ENCODE measurements around the gene BIRC7.

BIRC7 gene

GRCh38 chr20:63235399-63235983 lies at the start of gene BIRC7:
Gene BIRC7 (plus strand): TSS chr20:63235905. CDS start chr20:63236097, 192 bp downstream.
- DNase-seq, result no peak

- no peak for DNase-seq
Measured at GRCh38 chr20:63186084-63186483, 49.6 kb upstream of the BIRC7 start.

DNA sequence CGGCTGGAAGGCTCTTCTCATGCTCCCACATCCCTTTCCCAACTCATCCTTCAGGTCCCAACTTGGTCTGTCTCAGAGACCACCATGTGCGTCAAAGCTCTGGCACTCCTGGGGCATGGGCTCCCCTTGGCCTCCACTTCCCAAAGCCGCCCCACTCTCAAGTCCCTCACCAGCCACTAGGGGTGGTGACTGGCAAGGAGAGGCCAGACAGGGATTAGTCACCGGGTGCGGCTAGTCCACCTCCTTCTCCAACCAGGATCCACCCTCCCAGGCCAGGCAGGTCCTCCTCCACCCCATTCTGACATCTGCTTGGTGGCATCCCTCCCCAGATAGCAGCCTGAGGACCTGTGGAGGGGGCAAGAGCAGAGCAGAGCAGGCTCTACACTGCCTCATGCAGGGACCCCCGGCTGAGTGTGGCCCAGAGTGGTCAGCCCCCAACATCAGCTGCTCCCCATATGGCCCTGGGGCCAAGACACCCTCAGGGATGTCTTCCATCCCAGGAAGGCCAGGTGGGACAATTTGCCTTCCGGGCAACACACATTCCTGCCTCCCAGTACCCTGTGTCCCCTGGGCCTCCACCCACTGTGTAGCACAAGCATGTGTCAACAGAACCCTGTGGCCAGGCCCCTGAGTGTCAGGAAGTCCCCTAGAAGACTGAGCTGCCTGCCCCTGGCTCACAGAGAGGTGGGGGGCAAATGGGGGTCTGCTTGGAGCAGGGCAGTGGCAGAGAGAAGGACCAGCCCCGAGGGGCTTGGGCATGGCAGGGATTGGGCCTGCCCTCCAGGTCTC lies 49.0 kb upstream of the BIRC7 start:
- DNase-seq, result no peak

DNA sequence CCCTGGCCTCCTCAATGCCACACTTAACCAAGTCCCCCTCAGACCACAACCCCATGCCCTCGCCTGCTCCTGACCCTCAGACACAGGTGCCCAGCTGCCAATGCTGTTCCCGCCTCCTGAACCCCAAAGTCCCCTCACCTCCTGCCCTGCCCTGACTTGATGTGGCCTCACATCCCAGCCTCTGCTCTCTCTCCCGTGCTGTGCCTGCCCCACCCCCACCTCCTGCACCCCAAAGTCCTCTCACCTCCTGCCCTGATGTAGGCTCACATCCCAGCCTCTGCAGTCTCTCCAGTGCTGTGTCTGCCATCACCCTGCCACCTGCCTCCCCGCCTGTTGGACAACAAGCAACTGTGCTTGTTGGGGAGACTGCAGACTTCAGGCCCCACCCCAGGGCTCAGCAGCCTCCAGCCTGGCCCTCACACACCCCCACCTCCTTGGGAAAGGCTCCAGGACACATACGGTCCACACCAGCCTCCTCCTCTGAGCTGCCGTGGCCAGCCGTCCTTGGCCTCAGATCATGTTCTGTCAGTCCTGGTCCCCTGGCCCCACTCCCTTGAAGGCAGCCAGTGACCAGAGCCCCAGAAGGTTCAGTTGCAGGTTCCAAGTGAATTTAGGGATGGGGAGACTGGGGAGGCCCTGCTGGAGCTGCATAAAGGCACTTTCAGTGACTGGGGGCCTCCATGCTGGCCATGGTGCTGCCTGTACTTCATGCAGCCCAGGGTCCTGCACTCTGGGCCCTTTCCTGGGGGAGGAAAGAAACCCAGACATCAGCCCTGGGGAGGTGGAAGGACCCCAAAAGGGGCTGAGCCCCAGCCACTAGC lies 48.2 kb upstream of the BIRC7 start:
- DNase-seq, result no peak

GRCh38 chr20:63188159-63188442 lies 47.6 kb upstream of the BIRC7 start:
- DNase-seq, result no peak

DNA sequence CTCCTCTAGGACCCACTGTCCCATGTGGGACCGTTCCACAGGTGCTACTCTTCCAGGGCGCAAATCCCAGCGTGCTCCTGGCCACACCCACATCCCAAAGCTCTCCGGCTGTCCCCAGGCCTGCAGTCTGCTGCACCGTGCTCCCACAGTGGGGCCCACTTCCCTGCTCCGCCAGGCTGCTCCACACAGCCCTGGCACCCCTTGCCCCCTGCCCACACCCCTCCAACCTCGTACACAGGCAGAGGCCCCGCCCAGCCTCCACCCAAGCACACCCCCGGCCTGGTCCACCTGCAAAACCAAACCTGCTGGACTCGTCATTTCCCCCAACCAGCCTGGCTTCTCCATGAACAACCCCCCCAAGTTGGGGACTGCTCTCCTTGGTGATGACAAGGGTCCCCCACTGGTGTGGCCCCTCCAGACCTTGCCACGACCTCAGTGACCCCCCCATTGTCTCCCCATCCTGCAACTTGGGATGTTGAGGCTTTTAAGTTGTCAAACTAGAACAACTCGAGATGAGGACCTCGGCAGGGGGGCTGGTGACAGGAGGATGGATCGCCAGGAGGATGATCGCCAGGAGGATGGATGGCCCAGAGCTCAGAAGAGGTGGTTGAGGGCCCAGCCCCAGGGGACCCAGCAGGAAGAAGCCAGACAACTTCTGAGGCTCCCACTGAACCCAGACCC lies 46.9 kb upstream of the BIRC7 start:
- no peak for DNase-seq

DNA sequence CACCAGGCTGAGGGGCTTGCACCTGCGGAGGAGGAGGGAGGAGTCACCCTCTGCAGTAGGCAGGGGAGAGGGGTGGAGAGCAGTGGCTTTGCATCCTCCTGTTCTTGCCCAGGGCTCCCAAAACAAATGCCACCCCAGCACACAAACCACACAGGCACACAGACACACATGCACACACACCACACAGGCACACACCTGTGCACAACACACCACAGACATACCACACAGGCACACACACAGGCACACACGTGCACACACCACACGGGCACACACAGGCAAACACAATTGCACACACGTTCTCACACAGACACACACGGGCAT lies 46.4 kb upstream of the BIRC7 start:
- no peak for DNase-seq

DNA sequence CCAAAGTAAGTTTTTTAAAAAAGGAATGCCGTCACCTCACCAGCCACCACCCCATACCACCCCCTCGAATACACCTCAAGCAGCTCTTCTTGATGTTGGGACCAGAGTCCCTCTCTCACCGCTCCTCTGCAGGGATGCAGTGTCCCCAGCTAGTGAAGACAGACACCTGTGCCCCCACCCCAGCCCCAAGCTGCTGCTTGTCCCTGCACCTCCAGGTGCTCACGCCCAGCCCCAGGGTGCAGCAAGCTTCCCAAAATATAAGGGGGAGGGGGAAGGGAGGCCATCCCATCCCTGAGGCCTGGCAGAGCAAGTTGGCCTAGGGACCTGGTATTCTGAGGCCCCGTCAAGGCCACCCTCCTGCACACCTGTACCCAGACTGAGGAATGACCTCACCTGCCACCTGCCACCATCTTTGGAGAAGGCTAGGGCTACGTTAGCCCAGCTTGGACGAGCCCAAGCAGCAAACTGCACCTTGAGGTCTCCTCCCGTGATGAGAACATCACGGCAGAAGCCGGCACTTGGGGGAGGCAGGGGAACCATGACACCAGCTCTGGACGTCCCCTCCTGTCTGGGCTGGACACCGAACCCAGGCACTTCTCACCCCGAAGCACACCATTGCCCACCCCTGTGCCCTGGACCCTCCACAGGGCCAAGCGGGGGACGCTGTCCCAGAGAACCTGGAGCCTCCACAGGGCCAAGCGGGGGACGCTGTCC lies 45.7 kb upstream of the BIRC7 start:
- no peak for DNase-seq

DNA sequence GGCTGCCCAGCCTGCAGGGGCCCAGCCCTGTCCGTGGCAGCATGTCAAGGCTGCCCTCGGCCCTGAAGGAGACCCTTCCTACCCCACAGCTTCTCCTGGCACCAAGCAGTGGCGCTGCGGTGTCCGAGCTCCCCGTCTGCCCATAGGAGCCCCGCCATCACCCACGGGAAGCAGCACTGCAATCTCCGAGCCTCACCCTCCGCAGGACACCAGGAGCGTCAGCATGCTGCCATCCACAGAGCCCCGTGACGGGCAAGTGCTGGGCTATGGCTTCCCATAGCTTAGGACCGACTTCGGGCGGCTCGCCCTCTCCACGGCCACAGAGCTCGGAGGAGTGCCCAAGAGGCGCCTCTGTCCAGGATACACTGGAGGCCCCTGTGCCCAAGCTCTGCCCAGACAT lies 44.9 kb upstream of the BIRC7 start:
- DNase-seq, result no peak

- DNase-seq, result no peak
Measured at GRCh38 chr20:63191400-63191799, 44.3 kb upstream of the BIRC7 start.

DNA sequence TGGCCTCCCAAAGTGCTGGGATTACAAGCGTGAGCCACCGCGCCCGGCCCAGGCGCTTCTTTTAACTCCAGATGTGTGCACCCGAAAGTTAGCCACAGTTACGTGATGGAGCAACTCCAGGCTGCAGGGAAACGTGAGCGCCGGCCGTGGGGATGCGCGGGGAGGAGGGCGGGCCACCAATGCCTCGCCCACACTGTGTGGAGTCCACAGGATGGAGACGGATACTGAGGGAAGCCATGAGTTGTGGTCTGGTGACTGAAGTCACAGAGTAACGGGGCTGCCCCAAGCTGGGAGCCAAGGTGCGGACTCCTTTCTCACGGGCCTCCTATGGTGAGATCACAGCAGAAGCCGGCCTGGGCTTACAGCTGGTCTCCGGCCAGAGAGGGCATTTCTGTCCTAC lies 43.0 kb upstream of the BIRC7 start:
- DNase-seq, result no peak

DNA sequence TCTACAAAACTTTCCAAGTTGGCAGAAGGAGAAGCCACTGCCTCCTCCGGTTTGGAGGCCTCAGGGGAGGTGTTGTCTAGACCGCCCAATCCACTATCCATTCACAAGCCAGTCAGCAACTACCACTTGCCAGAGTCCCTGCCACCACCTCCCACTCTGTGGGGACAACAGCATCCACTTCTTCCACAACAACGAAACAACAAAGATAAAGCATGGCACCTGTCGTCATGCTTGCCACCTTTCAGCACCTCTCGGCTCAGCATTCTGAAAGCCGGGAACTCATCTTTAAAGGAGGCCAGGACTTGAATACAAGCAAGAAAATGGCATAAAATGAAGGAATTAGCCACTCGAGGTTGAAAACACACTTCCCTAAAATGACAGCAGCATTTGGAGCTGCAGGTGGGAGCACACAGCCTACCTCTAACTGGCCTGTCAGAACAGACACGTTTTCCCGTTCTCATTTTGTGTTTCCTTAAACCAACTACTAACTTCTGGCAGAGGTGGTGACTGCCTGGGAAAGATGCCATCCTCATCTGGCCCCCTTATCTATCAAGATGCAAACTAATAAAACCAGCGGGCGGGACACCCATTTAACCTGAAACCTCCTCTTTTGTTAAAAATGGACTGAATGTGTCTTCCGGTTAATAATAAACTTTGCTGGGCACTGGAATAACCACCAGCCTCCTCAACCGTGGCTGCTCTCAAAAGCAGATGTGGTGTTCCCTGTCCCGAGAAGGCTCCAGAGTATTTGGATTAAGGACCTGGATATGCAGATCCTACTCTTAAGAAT lies 41.5 kb upstream of the BIRC7 start:
- DNase-seq, result no peak

DNA sequence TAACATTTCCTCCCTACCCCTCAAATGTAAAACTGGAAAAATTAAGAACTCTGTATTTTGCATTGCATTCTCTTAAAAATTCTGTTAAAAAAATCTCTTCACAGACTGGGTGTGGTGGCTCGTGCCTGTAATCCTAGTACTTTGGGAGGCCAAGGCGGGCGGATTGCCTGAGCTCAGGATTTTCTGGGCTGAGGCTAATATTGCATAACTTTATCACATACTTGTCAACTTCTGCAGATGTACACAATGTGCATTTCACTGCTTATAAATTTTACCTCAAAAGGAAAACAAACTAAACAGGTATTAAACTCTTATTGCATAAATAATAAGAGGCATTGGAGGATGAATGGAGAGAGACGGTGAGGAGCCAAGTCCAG lies 40.9 kb upstream of the BIRC7 start:
- no peak for DNase-seq

GRCh38 chr20:63196768-63197470 lies 38.8 kb upstream of the BIRC7 start:
- no peak for DNase-seq

DNA sequence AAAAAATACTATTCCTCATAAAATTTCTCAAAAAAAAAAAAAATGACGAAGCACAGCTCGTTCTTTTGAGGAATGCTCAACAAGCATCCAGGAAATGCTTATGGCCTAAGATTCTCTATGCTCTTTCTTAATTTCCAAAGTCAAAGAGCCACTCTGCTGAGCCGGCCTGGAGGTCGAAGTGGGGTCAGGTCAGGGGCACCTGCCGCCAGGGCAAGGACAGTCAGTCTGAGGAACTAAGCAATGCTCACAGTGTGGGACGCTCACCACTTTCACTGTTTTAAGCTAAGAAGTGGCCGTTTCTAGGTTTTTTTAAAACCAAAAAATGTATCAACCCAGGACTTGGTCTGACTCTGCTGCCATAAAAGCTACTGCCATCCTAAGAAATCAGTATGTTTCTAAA lies 37.1 kb upstream of the BIRC7 start:
- no peak for DNase-seq

- no peak for DNase-seq
Measured at GRCh38 chr20:63202021-63202420, 33.7 kb upstream of the BIRC7 start.

DNA sequence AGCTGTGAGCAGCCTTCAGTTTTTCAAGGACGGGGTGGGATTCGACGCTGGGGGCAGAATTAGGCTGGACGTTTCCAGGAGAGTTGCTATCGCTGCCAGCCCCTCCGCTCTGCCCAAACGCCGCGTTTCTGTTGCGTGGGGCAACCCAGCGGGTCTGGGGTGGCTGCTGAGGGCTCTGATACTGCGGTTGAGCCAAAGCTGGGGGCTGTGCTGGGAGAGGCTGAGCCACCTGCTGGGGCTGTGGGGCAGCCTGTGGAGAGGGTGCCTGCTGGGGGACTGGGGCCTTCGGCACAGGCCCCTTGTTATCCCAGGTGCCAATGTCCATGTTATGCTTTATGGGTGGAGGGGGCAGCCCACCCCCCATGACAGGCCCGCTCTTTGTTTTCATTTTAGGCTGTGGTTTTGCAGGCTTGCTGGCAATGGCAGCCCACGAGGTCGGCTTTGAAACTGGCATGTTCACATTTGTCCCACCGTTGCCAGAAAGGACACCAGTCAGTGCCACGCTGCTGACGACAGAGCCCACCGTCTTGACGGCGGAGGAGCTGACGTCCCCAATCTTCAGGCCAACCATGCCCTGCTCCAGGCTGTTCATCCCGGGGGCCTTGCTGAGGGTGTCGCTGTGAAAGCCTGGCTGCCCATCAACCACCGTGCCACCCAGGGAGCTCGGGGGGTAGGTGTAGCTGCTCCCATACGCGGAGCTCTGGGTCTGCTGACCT lies 32.7 kb upstream of the BIRC7 start:
- DNase-seq, result no peak

- DNase-seq, result no peak
Measured at GRCh38 chr20:63204362-63204761, 31.3 kb upstream of the BIRC7 start.

GRCh38 chr20:63205896-63206295 lies 29.8 kb upstream of the BIRC7 start:
- no peak for DNase-seq

DNA sequence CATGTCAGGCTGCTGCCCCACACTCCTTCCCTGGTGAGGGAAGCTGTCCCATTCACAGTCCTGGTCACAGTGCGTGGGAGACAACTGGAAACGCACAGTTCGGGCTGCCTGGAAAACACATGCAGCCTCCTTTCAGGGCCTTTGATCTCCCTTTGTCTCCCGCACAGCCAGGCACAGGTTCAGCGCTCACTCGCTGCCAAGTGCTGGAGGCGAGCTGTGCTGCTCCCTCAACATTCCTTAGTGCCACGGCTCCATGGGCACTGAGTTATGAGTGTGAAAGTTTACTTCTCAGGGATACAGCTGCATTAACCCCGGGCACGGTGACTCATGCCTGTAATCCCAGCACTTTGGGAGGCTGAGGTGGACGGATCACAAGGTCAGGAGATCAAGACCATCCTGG lies 28.8 kb upstream of the BIRC7 start:
- no peak for DNase-seq

DNA sequence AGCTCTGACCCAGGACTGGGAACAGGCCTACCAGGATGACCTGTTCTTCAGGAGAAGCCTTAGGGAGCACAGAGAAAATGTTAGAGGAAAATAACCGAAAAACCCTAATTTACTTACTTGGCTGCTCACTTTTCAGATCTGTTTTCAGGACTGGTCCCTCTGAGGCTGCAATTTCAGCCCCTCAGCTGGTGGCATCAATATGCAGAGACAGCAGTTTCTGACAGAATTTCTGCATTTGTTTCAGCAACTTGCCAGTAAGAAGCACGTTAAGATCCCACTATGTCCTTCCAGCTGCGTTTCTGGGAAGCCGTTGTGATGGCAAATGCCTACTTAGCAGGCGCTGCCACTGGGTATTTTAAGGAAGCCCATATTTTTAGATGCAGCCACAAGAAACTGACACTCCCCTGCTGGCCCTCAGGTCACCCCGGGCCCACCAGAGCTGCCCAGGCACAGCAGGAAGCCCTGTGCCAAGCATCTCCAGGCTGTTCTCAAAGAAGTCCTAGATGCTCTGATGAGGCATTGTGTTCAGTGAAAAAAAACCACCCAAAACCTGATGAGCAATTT lies 27.3 kb upstream of the BIRC7 start:
- DNase-seq, result no peak
